Measurements from ENCODE around the gene PCP2. TPM values are rescaled to one million over a fixed set of nuclear protein-coding genes. Genes with fewer than 3 reads are reported as not detected.

PCP2 gene
- total RNA-seq, 1 experiment from 2014 or later: 1.9 TPM

DNA sequence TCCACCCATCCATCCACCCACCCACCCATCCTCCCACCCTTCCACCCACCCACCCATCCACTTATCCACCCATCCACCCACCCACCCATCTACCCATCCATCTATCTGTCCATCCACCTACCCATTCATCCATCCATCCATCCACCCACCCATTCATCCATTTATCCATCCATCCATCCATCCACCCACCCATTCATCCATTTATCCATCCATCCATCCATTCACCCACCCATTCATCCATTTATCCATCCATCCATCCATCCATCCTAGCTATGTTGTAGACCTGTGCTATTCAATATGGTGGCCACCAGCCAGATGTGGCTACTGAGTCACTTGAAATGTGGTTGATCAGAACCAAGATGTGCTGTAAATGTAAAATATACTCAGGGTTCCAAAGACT is 32.8 kb downstream of the PCP2 start:
- Histone ChIP-seq H3K36me3 (ENCODE audit: control insufficient read depth, insufficient read depth, low read length) (no peaks in the 10 kb centered on the region; the same call in 1 of the 2 replicates), H3K4me1 (peaks cover 8% of the 10 kb centered on the region), H3K4me3 (ENCODE audit: low read depth, low read length) (no peak overlapping the region), H3K9me3 (no peaks in the 10 kb centered on the region), H3K27me3 (replicated peaks; ENCODE audit: control insufficient read depth, insufficient read depth, low read length) (no peaks in the 10 kb centered on the region)
- Mint-ChIP-seq H3K4me1 (ENCODE audit: low read depth, unreplicated experiment) (peaks cover 7% of the 10 kb centered on the region), H3K4me3 (ENCODE audit: unreplicated experiment) (no peak overlapping the region), H3K27ac (ENCODE audit: unreplicated experiment) (no peak overlapping the region), H3K36me3 (ENCODE audit: insufficient read depth, unreplicated experiment) (peaks cover 57% of the 10 kb centered on the region), H3K27me3 (ENCODE audit: insufficient read depth, unreplicated experiment) (no peaks in the 10 kb centered on the region), H3K9me3 (ENCODE audit: unreplicated experiment) (peaks cover 8% of the 10 kb centered on the region)
- ChIA-PET CTCF (no interaction called here), POLR2A (no interaction called here)
- BruUV-seq (replicated peaks): no TSS peak
- DNase-seq: no peak
- TF ChIP-seq, protein P1, sequence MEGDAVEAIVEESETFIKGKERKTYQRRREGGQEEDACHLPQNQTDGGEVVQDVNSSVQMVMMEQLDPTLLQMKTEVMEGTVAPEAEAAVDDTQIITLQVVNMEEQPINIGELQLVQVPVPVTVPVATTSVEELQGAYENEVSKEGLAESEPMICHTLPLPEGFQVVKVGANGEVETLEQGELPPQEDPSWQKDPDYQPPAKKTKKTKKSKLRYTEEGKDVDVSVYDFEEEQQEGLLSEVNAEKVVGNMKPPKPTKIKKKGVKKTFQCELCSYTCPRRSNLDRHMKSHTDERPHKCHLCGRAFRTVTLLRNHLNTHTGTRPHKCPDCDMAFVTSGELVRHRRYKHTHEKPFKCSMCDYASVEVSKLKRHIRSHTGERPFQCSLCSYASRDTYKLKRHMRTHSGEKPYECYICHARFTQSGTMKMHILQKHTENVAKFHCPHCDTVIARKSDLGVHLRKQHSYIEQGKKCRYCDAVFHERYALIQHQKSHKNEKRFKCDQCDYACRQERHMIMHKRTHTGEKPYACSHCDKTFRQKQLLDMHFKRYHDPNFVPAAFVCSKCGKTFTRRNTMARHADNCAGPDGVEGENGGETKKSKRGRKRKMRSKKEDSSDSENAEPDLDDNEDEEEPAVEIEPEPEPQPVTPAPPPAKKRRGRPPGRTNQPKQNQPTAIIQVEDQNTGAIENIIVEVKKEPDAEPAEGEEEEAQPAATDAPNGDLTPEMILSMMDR (IDR thresholded peaks at IDR 0.05; ENCODE audit: insufficient read depth in 1 of 2, low read depth in 1 of 2, low read length in 1 of 2, severe bottlenecking in 1 of 2, unreplicated experiment in 1 of 2): no peak
- intact Hi-C loops (cut with micrococcal nuclease; ENCODE audit: unreplicated experiment): no loop called here

DNA sequence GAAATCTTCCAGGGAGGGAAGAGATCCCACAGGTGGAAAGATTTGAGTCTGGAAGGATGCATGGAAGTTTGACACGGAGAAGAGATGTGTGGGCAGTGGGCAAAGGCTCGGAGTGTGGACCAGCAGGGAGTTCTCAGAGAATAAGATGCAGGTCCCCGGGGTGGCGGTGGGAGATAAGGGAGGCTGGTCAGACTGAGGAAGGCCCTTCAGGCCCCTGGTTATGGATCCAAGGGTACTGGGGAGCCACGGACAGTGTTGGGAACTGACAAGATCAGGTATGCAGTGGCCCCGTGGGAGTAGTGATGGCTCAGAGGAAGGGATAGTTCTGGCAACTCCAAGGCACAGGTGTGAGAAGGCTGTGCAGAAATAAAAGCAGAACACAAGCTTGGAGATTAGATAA is 35.3 kb downstream of the PCP2 start:
- TF ChIP-seq, protein P1 (IDR thresholded peaks at IDR 0.05; ENCODE audit: insufficient read depth in 1 of 2, low read depth in 1 of 2, low read length in 1 of 2, severe bottlenecking in 1 of 2, unreplicated experiment in 1 of 2): no peak
- Histone ChIP-seq H3K36me3 (ENCODE audit: control insufficient read depth, insufficient read depth, low read length) (no peaks in the 10 kb centered on the region; the same call in 1 of the 2 replicates), H3K4me3 (ENCODE audit: low read depth, low read length) (no peak overlapping the region), H3K4me1 (peaks cover 11% of the 10 kb centered on the region), H3K27me3 (replicated peaks; ENCODE audit: control insufficient read depth, insufficient read depth, low read length) (no peaks in the 10 kb centered on the region), H3K9me3 (no peaks in the 10 kb centered on the region)
- Mint-ChIP-seq H3K36me3 (ENCODE audit: insufficient read depth, unreplicated experiment) (peaks cover 39% of the 10 kb centered on the region), H3K27me3 (ENCODE audit: insufficient read depth, unreplicated experiment) (no peaks in the 10 kb centered on the region), H3K9me3 (ENCODE audit: unreplicated experiment) (no peaks in the 10 kb centered on the region), H3K4me3 (ENCODE audit: unreplicated experiment) (no peak overlapping the region), H3K4me1 (ENCODE audit: low read depth, unreplicated experiment) (peaks cover 13% of the 10 kb centered on the region), H3K27ac (ENCODE audit: unreplicated experiment) (no peak overlapping the region)
- no TSS peak for BruUV-seq (replicated peaks)
- intact Hi-C loops (cut with micrococcal nuclease; ENCODE audit: unreplicated experiment): no loop called here
- CTCF ChIA-PET: no interaction called here
- POLR2A ChIA-PET: no interaction called here
- no peak for DNase-seq

DNA sequence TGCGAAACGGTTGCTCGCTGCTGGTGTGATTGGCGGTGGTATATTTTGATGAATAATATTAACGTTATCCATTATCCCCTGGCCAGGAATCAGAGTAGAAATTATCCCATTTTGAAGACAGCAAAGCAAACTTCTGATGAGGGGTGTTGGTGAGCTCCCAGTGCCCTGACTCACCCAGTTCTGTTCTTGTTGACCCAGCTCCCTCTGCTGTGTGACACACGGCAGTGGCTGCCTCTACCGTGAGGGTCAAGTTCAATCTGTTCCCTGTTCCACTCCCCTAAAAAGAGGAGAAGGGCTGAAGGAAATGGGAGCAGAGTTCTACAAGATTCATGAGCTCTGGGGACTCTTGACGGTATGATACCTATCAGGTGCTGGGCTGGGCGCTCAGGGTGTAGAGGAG is 35.8 kb downstream of the PCP2 start:
- no peak overlapping the region for H3K4me3 ChIP-seq (ENCODE audit: low read depth, low read length)
- POLR2A ChIA-PET: no interaction called here
- H3K36me3 ChIP-seq (ENCODE audit: control insufficient read depth, insufficient read depth, low read length): no peaks in the 10 kb centered on the region; the same call in 1 of the 2 replicates
- no peak for DNase-seq
- TF ChIP-seq, protein P1 (IDR thresholded peaks at IDR 0.05; ENCODE audit: insufficient read depth in 1 of 2, low read depth in 1 of 2, low read length in 1 of 2, severe bottlenecking in 1 of 2, unreplicated experiment in 1 of 2): no peak
- intact Hi-C loops (cut with micrococcal nuclease; ENCODE audit: unreplicated experiment): no loop called here
- peaks cover 39% of the 10 kb centered on the region for H3K36me3 Mint-ChIP-seq (ENCODE audit: insufficient read depth, unreplicated experiment)
- no peaks in the 10 kb centered on the region for H3K9me3 Mint-ChIP-seq (ENCODE audit: unreplicated experiment)
- H3K27me3 ChIP-seq (replicated peaks; ENCODE audit: control insufficient read depth, insufficient read depth, low read length): no peaks in the 10 kb centered on the region
- H3K4me3 Mint-ChIP-seq (ENCODE audit: unreplicated experiment): peak overlapping the region; percentile 77
- no peak overlapping the region for H3K27ac Mint-ChIP-seq (ENCODE audit: unreplicated experiment)
- H3K4me1 ChIP-seq: peaks cover 11% of the 10 kb centered on the region
- H3K4me1 Mint-ChIP-seq (ENCODE audit: low read depth, unreplicated experiment): peaks cover 13% of the 10 kb centered on the region
- TSS peak; percentile 46 for BruUV-seq (replicated peaks)
- H3K9me3 ChIP-seq: no peaks in the 10 kb centered on the region
- H3K27me3 Mint-ChIP-seq (ENCODE audit: insufficient read depth, unreplicated experiment): no peaks in the 10 kb centered on the region
- CTCF ChIA-PET: no interaction called here

Data from Caco-2 (cell line).